Measurements from ENCODE around the gene YTHDF1.

YTHDF1 gene

DNA sequence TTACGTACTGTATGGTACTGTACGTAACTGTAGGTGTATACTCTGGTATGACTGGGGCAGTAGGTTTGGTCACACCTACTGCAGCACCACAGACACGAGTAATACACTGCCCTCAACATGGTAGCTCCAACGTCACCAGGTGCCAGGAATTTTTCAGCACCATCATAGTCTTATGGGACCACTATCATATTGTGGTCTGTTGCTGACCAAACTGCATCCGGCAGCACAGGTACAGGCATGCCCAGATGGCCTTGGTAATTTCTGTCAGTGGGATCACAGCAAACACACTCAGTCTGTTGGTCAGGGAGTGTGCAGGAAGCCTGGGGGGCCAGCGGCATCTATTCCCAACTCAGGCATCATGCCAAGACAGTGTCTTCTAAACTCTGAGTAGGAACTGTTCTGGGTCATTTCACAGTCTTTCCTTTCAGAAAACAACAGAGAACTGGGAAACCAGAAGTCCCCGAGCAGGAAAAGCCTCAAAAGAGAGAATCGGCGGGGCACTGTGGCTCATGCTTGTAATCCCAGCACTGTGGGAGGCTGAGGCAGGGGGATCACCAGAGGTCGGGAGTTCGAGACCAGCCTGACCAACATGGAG is 5.8 kb downstream of the YTHDF1 start:
- H3K4me1 ChIP-seq (ENCODE audit: low read depth, poor library complexity, severe bottlenecking): peaks cover 62% of the 10 kb centered on the region
- no peak overlapping the region for H2AFZ ChIP-seq (ENCODE audit: low read depth)
- peaks cover 94% of the 10 kb centered on the region for H3K79me2 ChIP-seq (ENCODE audit: insufficient read depth, low read depth)
- no peak overlapping the region for H3K4me3 ChIP-seq (IDR thresholded peaks at IDR 0.05; ENCODE audit: insufficient read depth, low read depth, low read length)
- peaks cover 15% of the 10 kb centered on the region for H4K20me1 ChIP-seq (ENCODE audit: insufficient read depth)
- no peak overlapping the region for H3K9ac ChIP-seq
- TF ChIP-seq CTCF (conservative IDR thresholded peaks at IDR 0.05; ENCODE audit: low read depth, low read length): no peak
- no peak overlapping the region for H3K27ac ChIP-seq
- H3K4me2 ChIP-seq: 0 out of 2 replicates have a peak overlapping the region, but pooled peaks have one; percentile 9
- peaks cover 23% of the 10 kb centered on the region for H3K36me3 ChIP-seq (ENCODE audit: insufficient read depth)
- no peaks in the 10 kb centered on the region for H3K27me3 ChIP-seq (ENCODE audit: insufficient read depth, low read depth)

DNA sequence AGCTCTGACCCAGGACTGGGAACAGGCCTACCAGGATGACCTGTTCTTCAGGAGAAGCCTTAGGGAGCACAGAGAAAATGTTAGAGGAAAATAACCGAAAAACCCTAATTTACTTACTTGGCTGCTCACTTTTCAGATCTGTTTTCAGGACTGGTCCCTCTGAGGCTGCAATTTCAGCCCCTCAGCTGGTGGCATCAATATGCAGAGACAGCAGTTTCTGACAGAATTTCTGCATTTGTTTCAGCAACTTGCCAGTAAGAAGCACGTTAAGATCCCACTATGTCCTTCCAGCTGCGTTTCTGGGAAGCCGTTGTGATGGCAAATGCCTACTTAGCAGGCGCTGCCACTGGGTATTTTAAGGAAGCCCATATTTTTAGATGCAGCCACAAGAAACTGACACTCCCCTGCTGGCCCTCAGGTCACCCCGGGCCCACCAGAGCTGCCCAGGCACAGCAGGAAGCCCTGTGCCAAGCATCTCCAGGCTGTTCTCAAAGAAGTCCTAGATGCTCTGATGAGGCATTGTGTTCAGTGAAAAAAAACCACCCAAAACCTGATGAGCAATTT is 7.5 kb downstream of the YTHDF1 start:
- Histone ChIP-seq H3K27me3 (ENCODE audit: insufficient read depth, low read depth) (no peaks in the 10 kb centered on the region), H3K27ac (no peak overlapping the region), H4K20me1 (ENCODE audit: insufficient read depth) (peaks cover 15% of the 10 kb centered on the region), H3K79me2 (ENCODE audit: insufficient read depth, low read depth) (peaks cover 94% of the 10 kb centered on the region), H3K9ac (no peak overlapping the region), H3K4me3 (IDR thresholded peaks at IDR 0.05; ENCODE audit: insufficient read depth, low read depth, low read length) (no peak overlapping the region), H2AFZ (ENCODE audit: low read depth) (no peak overlapping the region), H3K4me1 (ENCODE audit: low read depth, poor library complexity, severe bottlenecking) (peaks cover 46% of the 10 kb centered on the region), H3K4me2 (peak overlapping the region; percentile 9; the same call in 1 of the 2 replicates), H3K36me3 (ENCODE audit: insufficient read depth) (peaks cover 29% of the 10 kb centered on the region)
- no peak for TF ChIP-seq CTCF (conservative IDR thresholded peaks at IDR 0.05; ENCODE audit: low read depth, low read length)

DNA sequence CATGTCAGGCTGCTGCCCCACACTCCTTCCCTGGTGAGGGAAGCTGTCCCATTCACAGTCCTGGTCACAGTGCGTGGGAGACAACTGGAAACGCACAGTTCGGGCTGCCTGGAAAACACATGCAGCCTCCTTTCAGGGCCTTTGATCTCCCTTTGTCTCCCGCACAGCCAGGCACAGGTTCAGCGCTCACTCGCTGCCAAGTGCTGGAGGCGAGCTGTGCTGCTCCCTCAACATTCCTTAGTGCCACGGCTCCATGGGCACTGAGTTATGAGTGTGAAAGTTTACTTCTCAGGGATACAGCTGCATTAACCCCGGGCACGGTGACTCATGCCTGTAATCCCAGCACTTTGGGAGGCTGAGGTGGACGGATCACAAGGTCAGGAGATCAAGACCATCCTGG is 9.1 kb downstream of the YTHDF1 start:
- peaks cover 35% of the 10 kb centered on the region for H3K4me1 ChIP-seq (ENCODE audit: low read depth, poor library complexity, severe bottlenecking)
- no peak overlapping the region for H3K27ac ChIP-seq
- no peaks in the 10 kb centered on the region for H3K27me3 ChIP-seq (ENCODE audit: insufficient read depth, low read depth)
- H3K4me2 ChIP-seq: no peak overlapping the region
- H3K36me3 ChIP-seq (ENCODE audit: insufficient read depth): peaks cover 38% of the 10 kb centered on the region
- H4K20me1 ChIP-seq (ENCODE audit: insufficient read depth): peaks cover 15% of the 10 kb centered on the region
- TF ChIP-seq CTCF (conservative IDR thresholded peaks at IDR 0.05; ENCODE audit: low read depth, low read length): no peak
- no peak overlapping the region for H2AFZ ChIP-seq (ENCODE audit: low read depth)
- H3K4me3 ChIP-seq (IDR thresholded peaks at IDR 0.05; ENCODE audit: insufficient read depth, low read depth, low read length): no peak overlapping the region
- no peak overlapping the region for H3K9ac ChIP-seq
- peaks cover 83% of the 10 kb centered on the region for H3K79me2 ChIP-seq (ENCODE audit: insufficient read depth, low read depth)

GRCh38 chr20:63205896-63206295 is 10.0 kb downstream of the YTHDF1 start:
- H2AFZ ChIP-seq (ENCODE audit: low read depth): no peak overlapping the region
- peaks cover 19% of the 10 kb centered on the region for H4K20me1 ChIP-seq (ENCODE audit: insufficient read depth)
- H3K27me3 ChIP-seq (ENCODE audit: insufficient read depth, low read depth): no peaks in the 10 kb centered on the region
- H3K79me2 ChIP-seq (ENCODE audit: insufficient read depth, low read depth): peaks cover 83% of the 10 kb centered on the region
- TF ChIP-seq CTCF (conservative IDR thresholded peaks at IDR 0.05; ENCODE audit: low read depth, low read length): no peak
- no peak overlapping the region for H3K9ac ChIP-seq
- no peak overlapping the region for H3K4me3 ChIP-seq (IDR thresholded peaks at IDR 0.05; ENCODE audit: insufficient read depth, low read depth, low read length)
- H3K4me2 ChIP-seq: no peak overlapping the region
- H3K36me3 ChIP-seq (ENCODE audit: insufficient read depth): peaks cover 33% of the 10 kb centered on the region; the same call in 1 of the 2 replicates
- peaks cover 25% of the 10 kb centered on the region for H3K4me1 ChIP-seq (ENCODE audit: low read depth, poor library complexity, severe bottlenecking)
- no peak overlapping the region for H3K27ac ChIP-seq
